HG02678 (cell line): ENCODE results near the gene DUSP7.

Experiments used
- ATAC-seq: cut with Tn5 transposase; IDR thresholded peaks from one replicate; pipeline ENCODE4 v1.9.1; 2021; ENCODE audit warnings: mild to moderate bottlenecking, moderate library complexity; ENCODE audit not compliant: unreplicated experiment

The DUSP7 gene

DNA sequence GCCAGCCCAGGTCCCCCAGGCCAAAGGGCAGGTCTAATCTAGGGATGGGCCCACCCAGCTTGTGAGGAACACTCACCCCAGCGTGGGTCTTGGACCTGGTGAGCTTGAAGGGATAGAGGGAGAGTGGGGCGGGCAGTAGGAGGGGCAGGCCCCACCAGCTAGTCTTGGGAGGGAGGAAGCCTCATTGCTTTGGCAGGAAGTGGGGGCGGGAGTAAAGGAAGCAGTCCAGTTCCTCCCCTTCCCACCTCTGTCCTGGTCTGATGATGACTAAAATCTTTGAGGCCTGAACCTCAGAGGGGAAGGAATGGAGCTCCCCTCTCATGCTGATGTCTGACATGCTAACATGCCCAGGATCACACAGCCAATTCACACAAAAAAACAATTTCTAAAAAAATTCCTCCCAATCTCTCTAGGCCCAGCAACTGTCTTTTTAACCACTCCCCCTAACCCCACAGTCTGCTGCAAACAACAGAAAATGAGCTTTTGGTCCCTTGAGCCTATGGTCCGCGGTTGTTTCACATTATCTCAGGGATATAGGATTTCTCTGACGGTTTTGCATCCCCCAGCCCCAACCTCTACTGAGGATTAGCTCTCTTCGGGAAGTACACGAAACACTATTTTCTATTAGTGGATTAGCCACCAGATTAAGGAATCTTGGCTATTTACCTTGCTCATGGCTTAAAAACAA lies 30.7 kb upstream of the DUSP7 start:
- ATAC-seq: no peak

DNA sequence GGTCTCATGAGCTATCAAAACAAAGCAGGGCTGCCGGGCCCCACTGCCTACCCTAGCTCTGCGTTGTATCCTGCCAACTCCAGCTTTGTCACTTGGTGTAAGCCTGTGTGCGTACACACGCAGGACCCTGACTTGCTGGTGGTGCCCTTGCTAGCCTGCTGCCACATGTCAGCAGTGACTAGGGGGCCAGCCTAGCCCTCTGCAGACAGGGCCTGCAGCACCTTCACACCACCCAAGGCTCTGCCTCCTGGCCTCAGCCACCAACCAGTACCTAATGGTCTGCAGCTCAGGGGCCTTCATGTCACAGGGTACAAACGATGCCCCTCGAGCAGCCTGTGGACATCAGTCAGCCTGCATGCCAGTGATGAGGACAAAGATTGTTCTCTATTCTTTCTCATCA lies 30.1 kb upstream of the DUSP7 start:
- no peak for ATAC-seq

DNA sequence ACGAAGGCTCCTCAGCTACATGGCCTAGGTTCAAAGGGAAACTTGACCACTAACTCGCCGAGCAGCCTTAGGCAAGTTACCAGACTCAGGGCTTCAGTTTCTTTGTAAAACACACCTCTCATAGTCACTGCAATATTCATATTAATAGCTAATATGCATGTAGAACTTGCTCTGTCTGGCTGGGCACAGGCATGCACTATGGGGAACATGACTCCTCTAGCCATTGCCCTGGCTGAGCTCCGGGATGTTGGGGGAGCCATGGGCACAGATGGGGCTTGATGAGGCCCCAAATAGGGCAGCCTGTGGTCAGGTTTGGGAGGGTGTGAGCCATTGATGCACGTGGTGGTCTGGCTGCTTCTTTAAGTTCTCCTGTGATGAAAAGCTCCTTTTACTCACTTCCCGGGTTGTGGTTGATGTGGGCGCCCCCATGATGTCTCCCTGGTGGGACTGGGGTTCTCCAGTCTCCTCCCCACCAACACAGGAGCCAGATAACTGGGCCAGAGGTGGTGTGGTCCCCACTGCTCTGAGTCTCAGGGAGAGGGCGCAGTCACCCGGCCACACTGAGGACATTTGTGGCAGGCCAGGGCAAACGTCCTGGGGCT lies 29.4 kb upstream of the DUSP7 start:
- no peak for ATAC-seq

GRCh38 chr3:52084954-52085680 lies 28.7 kb upstream of the DUSP7 start:
- no peak for ATAC-seq

- no peak for ATAC-seq
These were observed 28.0 kb upstream of the DUSP7 start for GRCh38 chr3:52084216-52084945.

DNA sequence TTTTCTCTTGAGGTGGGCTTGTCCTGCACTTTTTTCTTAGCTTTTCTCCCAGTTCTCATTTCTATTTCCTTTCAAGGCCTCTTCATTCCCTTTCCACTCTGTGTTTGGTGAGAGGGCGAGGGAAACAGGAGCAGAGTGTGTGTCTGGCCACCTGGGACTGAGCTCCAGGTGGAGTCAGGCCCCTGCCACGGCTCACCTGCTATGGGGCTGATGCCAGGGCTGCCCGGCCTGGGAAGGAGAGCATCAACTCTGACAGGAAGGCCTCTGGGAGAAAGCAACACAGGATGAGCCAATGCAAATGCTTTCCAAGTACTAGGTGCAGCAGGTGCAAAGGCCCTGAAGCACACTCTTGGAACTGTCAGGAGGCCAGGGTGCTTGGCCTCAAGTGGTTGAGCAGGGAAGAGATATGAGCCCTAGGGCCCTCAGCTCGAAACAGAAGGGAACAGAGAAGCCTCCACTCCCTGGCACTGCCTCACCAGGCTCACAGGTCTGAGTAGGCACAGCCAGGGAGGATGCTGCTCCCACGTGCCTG lies 27.3 kb upstream of the DUSP7 start:
- no peak for ATAC-seq

GRCh38 chr3:52082951-52083350 lies 26.6 kb upstream of the DUSP7 start:
- no peak for ATAC-seq

- ATAC-seq: no peak
These were observed 24.7 kb upstream of the DUSP7 start for GRCh38 chr3:52080830-52081719.

GRCh38 chr3:52079958-52080357 lies 23.6 kb upstream of the DUSP7 start:
- no peak for ATAC-seq

GRCh38 chr3:52078781-52079560 lies 22.6 kb upstream of the DUSP7 start:
- no peak for ATAC-seq

DNA sequence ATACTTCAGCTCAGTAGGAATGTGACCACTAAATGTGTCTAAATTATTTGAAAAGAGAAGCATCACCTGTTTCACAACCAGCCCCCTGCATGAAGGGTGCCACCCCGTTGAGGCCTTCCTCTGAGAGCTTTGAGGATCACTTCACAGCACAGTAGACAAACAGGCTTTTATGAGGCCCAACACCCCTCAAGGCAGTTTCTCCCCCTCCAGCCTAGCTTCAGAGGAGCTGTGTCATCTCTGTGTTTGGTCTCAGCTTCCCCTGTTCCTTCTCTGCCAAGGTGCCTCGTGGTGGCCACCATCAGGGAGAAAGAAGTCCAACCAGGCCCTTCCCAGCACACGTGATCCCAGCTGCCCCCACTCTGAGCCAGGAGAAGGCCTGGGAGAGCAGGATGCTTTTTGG lies 21.6 kb upstream of the DUSP7 start:
- ATAC-seq: no peak

GRCh38 chr3:52076896-52077780 lies 20.8 kb upstream of the DUSP7 start:
- ATAC-seq: no peak

DNA sequence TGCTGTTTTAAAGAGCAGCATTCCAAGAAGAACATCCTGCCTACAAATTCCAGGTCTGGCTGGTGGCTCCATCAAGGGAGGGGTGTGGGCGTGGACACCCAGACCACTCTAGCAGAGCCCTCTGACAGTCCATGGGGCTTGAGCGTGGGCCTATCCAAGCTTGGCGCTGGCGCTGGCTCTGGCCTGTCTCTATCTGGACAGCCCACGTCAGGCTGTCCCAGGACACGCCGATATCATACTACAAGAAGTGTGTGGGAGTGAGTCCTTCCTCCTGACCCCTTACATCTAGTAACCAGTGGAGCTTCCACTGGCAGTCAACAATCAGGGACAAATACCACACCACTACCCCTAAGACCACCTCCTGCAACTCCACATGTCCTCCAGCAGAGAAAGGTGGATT lies 17.1 kb upstream of the DUSP7 start:
- no peak for ATAC-seq

GRCh38 chr3:52072471-52072870 lies 16.1 kb upstream of the DUSP7 start:
- no peak for ATAC-seq

DNA sequence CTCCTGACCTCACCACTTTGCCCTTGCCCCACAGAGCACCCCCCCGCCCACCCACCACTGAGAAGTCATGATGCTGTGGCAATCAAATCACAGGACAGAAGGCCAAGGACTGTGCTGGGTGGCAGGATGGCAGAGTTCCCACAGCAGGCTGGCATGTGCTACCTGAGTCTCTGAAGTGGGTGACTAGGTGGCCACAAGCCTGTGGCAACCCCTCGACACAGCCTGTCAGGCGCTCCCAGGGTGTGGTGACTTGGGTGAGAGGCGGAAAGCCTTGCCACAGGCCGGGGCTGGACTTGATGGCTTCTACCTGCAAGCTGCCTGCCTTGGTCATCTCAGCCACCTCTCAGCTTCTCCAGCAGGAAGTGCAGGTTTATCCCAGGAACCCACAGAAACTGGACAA lies 15.6 kb upstream of the DUSP7 start:
- ATAC-seq: no peak

- ATAC-seq: no peak
These were observed 14.6 kb upstream of the DUSP7 start for GRCh38 chr3:52070724-52071621.

DNA sequence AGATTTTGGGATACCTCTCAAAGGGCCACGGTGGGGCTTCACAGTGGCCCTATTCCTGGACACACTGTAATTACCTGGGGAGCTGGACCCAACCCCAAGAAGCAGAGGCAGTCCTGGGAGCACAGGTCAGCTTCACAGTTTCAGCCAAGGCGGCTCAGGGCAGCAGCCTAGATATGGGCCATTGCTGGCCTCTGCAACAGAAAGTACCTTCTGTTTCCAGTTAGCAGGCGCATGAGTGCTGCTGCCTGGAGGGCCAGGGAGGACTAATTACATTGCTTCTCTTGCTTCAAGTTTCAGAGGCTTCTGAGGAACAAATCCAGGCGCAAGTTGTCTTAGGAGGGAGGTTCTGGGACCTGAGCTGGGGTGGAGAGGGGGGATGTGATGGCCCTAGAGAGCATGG lies 13.5 kb upstream of the DUSP7 start:
- ATAC-seq: no peak

- ATAC-seq: no peak
These were observed 12.8 kb upstream of the DUSP7 start for GRCh38 chr3:52069135-52069534.
